Putamen (tissue), 1 donor: Measurements from ENCODE around the gene SLC17A9.

Experiments used
- DNase-seq: peaks from one replicate; pipeline ENCODE4 v3.0.0-alpha.2; 2016; ENCODE audit warnings: low spot score

Gene SLC17A9

GRCh38 chr20:63005365-63005861 lies 52.9 kb downstream of the SLC17A9 start:
- DNase-seq: no peak

- no peak for DNase-seq
These were observed 53.5 kb downstream of the SLC17A9 start for GRCh38 chr20:63005862-63006539.

- DNase-seq: no peak
These were observed 54.2 kb downstream of the SLC17A9 start, which contains the start of gene BHLHE23 for GRCh38 chr20:63006540-63007359. TSS of gene BHLHE23 (minus strand) at chr20:63006964. CDS start at chr20:63006774, 190 bp downstream.

GRCh38 chr20:63007360-63007645 lies 54.8 kb downstream of the SLC17A9 start:
- no peak for DNase-seq

- no peak for DNase-seq
These were observed 55.4 kb downstream of the SLC17A9 start for GRCh38 chr20:63007646-63008488.

- DNase-seq: no peak
These were observed 56.1 kb downstream of the SLC17A9 start for GRCh38 chr20:63008541-63009044.

- DNase-seq: peak; percentile 39
These were observed 56.8 kb downstream of the SLC17A9 start for GRCh38 chr20:63009045-63009961.

- DNase-seq: no peak
These were observed 57.7 kb downstream of the SLC17A9 start for GRCh38 chr20:63009988-63010769.

- DNase-seq: no peak
These were observed 59.3 kb downstream of the SLC17A9 start for GRCh38 chr20:63011798-63012197.

GRCh38 chr20:63013207-63013606 lies 60.7 kb downstream of the SLC17A9 start:
- DNase-seq: no peak

- no peak for DNase-seq
These were observed 61.8 kb downstream of the SLC17A9 start for GRCh38 chr20:63014287-63014686.

GRCh38 chr20:63014710-63015109 lies 62.2 kb downstream of the SLC17A9 start:
- no peak for DNase-seq

- no peak for DNase-seq
These were observed 62.7 kb downstream of the SLC17A9 start for GRCh38 chr20:63015147-63015661.

- no peak for DNase-seq
These were observed 63.3 kb downstream of the SLC17A9 start for GRCh38 chr20:63015662-63016361.

GRCh38 chr20:63016514-63017075 lies 64.1 kb downstream of the SLC17A9 start:
- DNase-seq: no peak

- no peak for DNase-seq
These were observed 64.7 kb downstream of the SLC17A9 start for GRCh38 chr20:63017076-63017825.

GRCh38 chr20:63017826-63018411 lies 65.4 kb downstream of the SLC17A9 start:
- DNase-seq: no peak
